ENCODE data around the gene SLC25A22.

Gene SLC25A22

GRCh38 chr11:763073-763463 lies 35.0 kb downstream of the SLC25A22 start:
- no peak overlapping the region for H3K9ac ChIP-seq (ENCODE audit: low read length)
- H3K79me2 ChIP-seq (ENCODE audit: low read length): no peaks in the 10 kb centered on the region; the same call in 1 of the 2 replicates
- no peaks in the 10 kb centered on the region for H3K9me3 ChIP-seq (ENCODE audit: insufficient read depth, low read length)
- peaks cover 41% of the 10 kb centered on the region for H3K36me3 ChIP-seq (replicated peaks; ENCODE audit: low read depth, low read length)
- H3K4me2 ChIP-seq (ENCODE audit: low read length): no peak overlapping the region
- TF ChIP-seq EZH2phosphoT487 (IDR thresholded peaks at IDR 0.05; ENCODE audit: low read depth) (no peak), CTCF (IDR thresholded peaks at IDR 0.05; ENCODE audit: low read depth, low read length) (no peak)
- H3K4me3 ChIP-seq (ENCODE audit: low read length): no peak overlapping the region
- H3K4me1 ChIP-seq (ENCODE audit: low read length): no peaks in the 10 kb centered on the region
- H3K27ac ChIP-seq (ENCODE audit: low read length): no peak overlapping the region
- H2AFZ ChIP-seq (ENCODE audit: low read depth, low read length): no peak overlapping the region
- H3K27me3 ChIP-seq (ENCODE audit: low read depth, low read length): no peaks in the 10 kb centered on the region
- H4K20me1 ChIP-seq (ENCODE audit: insufficient read depth, low read length): peaks cover 24% of the 10 kb centered on the region

GRCh38 chr11:762421-763072 lies 35.5 kb downstream of the SLC25A22 start:
- no peak overlapping the region for H2AFZ ChIP-seq (ENCODE audit: low read depth, low read length)
- no peak for TF ChIP-seq EZH2phosphoT487 (IDR thresholded peaks at IDR 0.05; ENCODE audit: low read depth)
- TF ChIP-seq CTCF (IDR thresholded peaks at IDR 0.05; ENCODE audit: low read depth, low read length): peak; percentile 30
- peaks cover 24% of the 10 kb centered on the region for H4K20me1 ChIP-seq (ENCODE audit: insufficient read depth, low read length)
- H3K79me2 ChIP-seq (ENCODE audit: low read length): no peaks in the 10 kb centered on the region; the same call in 1 of the 2 replicates
- no peak overlapping the region for H3K4me2 ChIP-seq (ENCODE audit: low read length)
- no peak overlapping the region for H3K4me3 ChIP-seq (ENCODE audit: low read length)
- no peaks in the 10 kb centered on the region for H3K9me3 ChIP-seq (ENCODE audit: insufficient read depth, low read length)
- no peak overlapping the region for H3K27ac ChIP-seq (ENCODE audit: low read length)
- H3K36me3 ChIP-seq (replicated peaks; ENCODE audit: low read depth, low read length): peaks cover 41% of the 10 kb centered on the region
- H3K9ac ChIP-seq (ENCODE audit: low read length): no peak overlapping the region
- no peaks in the 10 kb centered on the region for H3K4me1 ChIP-seq (ENCODE audit: low read length)
- H3K27me3 ChIP-seq (ENCODE audit: low read depth, low read length): no peaks in the 10 kb centered on the region

GRCh38 chr11:761526-762108 lies 36.5 kb downstream of the SLC25A22 start:
- H2AFZ ChIP-seq (ENCODE audit: low read depth, low read length): no peak overlapping the region
- no peaks in the 10 kb centered on the region for H3K27me3 ChIP-seq (ENCODE audit: low read depth, low read length)
- TF ChIP-seq EZH2phosphoT487 (IDR thresholded peaks at IDR 0.05; ENCODE audit: low read depth) (no peak), CTCF (IDR thresholded peaks at IDR 0.05; ENCODE audit: low read depth, low read length) (no peak)
- peaks cover 45% of the 10 kb centered on the region for H3K36me3 ChIP-seq (replicated peaks; ENCODE audit: low read depth, low read length)
- H3K9ac ChIP-seq (ENCODE audit: low read length): no peak overlapping the region
- H3K4me1 ChIP-seq (ENCODE audit: low read length): no peaks in the 10 kb centered on the region
- H3K4me2 ChIP-seq (ENCODE audit: low read length): no peak overlapping the region
- H3K79me2 ChIP-seq (ENCODE audit: low read length): peaks cover 9% of the 10 kb centered on the region
- no peak overlapping the region for H3K4me3 ChIP-seq (ENCODE audit: low read length)
- no peak overlapping the region for H3K27ac ChIP-seq (ENCODE audit: low read length)
- H4K20me1 ChIP-seq (ENCODE audit: insufficient read depth, low read length): peaks cover 24% of the 10 kb centered on the region; the same call in 1 of the 2 replicates
- H3K9me3 ChIP-seq (ENCODE audit: insufficient read depth, low read length): no peaks in the 10 kb centered on the region

- peaks cover 29% of the 10 kb centered on the region; the same call in 1 of the 2 replicates for H4K20me1 ChIP-seq (ENCODE audit: insufficient read depth, low read length)
- no peaks in the 10 kb centered on the region for H3K9me3 ChIP-seq (ENCODE audit: insufficient read depth, low read length)
- H3K36me3 ChIP-seq (replicated peaks; ENCODE audit: low read depth, low read length): peaks cover 45% of the 10 kb centered on the region
- H3K4me1 ChIP-seq (ENCODE audit: low read length): no peaks in the 10 kb centered on the region
- H3K4me2 ChIP-seq (ENCODE audit: low read length): no peak overlapping the region
- peaks cover 21% of the 10 kb centered on the region for H3K79me2 ChIP-seq (ENCODE audit: low read length)
- no peak overlapping the region for H3K27ac ChIP-seq (ENCODE audit: low read length)
- H3K4me3 ChIP-seq (ENCODE audit: low read length): no peak overlapping the region
- no peaks in the 10 kb centered on the region for H3K27me3 ChIP-seq (ENCODE audit: low read depth, low read length)
- H2AFZ ChIP-seq (ENCODE audit: low read depth, low read length): no peak overlapping the region
- no peak for TF ChIP-seq CTCF (IDR thresholded peaks at IDR 0.05; ENCODE audit: low read depth, low read length)
- no peak for TF ChIP-seq EZH2phosphoT487 (IDR thresholded peaks at IDR 0.05; ENCODE audit: low read depth)
- H3K9ac ChIP-seq (ENCODE audit: low read length): no peak overlapping the region
These were observed 37.8 kb downstream of the SLC25A22 start for GRCh38 chr11:760236-760635.

Measured in OCI-LY3 (cell line).